SK-N-SH (cell line): ENCODE results near the gene GALNT18. TPM values are rescaled to one million over a fixed set of nuclear protein-coding genes. Genes with fewer than 3 reads are reported as not detected.

Experiments used
- CTCF ChIA-PET: fragments of 300-600, 350-600 bp; formaldehyde crosslinking; extraction: SDS; loops from one replicate; lab custom pipeline; 2021; lab: Yijun Ruan, JAX
- POLR2A ChIA-PET: fragments of 350-600 bp; sonication (Branson Sonifier 250); formaldehyde crosslinking; extraction: SDS; loops from one replicate; lab custom pipeline; 2020; ENCODE audit warnings: antibody characterized with exemption, inconsistent platforms; lab: Yijun Ruan, JAX
- DNase-seq: peaks from one replicate; pipeline ENCODE4 v3.0.0; 2012
- H2AFZ ChIP-seq: fragments of 200-600 bp; sonication (generic); 2 replicates; pipeline ENCODE4 v1.8.1; 2016; ENCODE audit warnings: antibody characterized with exemption, mild to moderate bottlenecking, low read depth
- H3F3A ChIP-seq: fragments of 200-600 bp; sonication (generic); replicated peaks from 2 replicates; pipeline ENCODE3; 2016; ENCODE audit warnings: antibody characterized with exemption, mild to moderate bottlenecking; ENCODE audit not compliant: insufficient read depth
- H3K27ac ChIP-seq, 2 experiments: fragments of 200-500 bp in 1 of 2; fragments of 200-600 bp in 1 of 2; sonication (Bioruptor generic) in 1 of 2; sonication (generic), shearing (Covaris generic) in 1 of 2; 2 replicates each; pipeline versions ENCODE4 v1.5.1 to v1.6.1; 2014 to 2016; ENCODE audit warnings: low read depth in 2 of 2, inconsistent platforms in 1 of 2, low read length in 1 of 2, mild to moderate bottlenecking in 1 of 2, mixed read lengths in 1 of 2
- H3K27me3 ChIP-seq: fragments of 200-600 bp; sonication (generic), shearing (Covaris generic); 2 replicates; pipeline ENCODE4 v1.6.1; 2016; ENCODE audit warnings: mixed run types; ENCODE audit not compliant: insufficient read depth
- H3K36me3 ChIP-seq, 2 experiments: fragments of 200-500 bp in 1 of 2; fragments of 200-600 bp in 1 of 2; sonication (Bioruptor generic) in 1 of 2; sonication (generic) in 1 of 2; replicated peaks in 1 of 2; 2 replicates each; pipeline versions ENCODE3 to v1.5.1; 2014 to 2016; ENCODE audit warnings: low read length in 1 of 2, mild to moderate bottlenecking in 1 of 2; ENCODE audit not compliant: insufficient read depth in 2 of 2, control insufficient read depth in 1 of 2
- H3K4me1 ChIP-seq, 2 experiments: fragments of 200-500 bp in 1 of 2; fragments of 200-600 bp in 1 of 2; sonication (Bioruptor generic) in 1 of 2; sonication (generic), shearing (Covaris generic) in 1 of 2; 2 replicates each; pipeline versions ENCODE4 v1.5.1 to v1.6.1; 2014 to 2016; ENCODE audit warnings: low read depth in 1 of 2, low read length in 1 of 2, mixed run types in 1 of 2; ENCODE audit not compliant: insufficient read depth in 2 of 2, control insufficient read depth in 1 of 2
- H3K4me2 ChIP-seq: fragments of 200-600 bp; sonication (generic), shearing (Covaris generic); 2 replicates; pipeline ENCODE4 v1.6.1; 2017; ENCODE audit warnings: mixed run types
- H3K4me3 ChIP-seq, 2 experiments: fragments of 200-500 bp in 1 of 2; fragments of 200-600 bp in 1 of 2; sonication (Bioruptor generic) in 1 of 2; sonication (generic), shearing (Covaris generic) in 1 of 2; 2 replicates each; pipeline versions ENCODE4 v1.5.1 to v1.8.1; 2014 to 2016; ENCODE audit warnings: low read depth in 2 of 2, inconsistent platforms in 1 of 2, low read length in 1 of 2, mild to moderate bottlenecking in 1 of 2, mixed read lengths in 1 of 2, moderate library complexity in 1 of 2
- H3K79me2 ChIP-seq: fragments of 200-600 bp; sonication (generic); 2 replicates; pipeline ENCODE4 v1.8.1; 2017; ENCODE audit warnings: mild to moderate bottlenecking; ENCODE audit not compliant: insufficient read depth
- H3K9ac ChIP-seq: fragments of 200-600 bp; sonication (generic); 2 replicates; pipeline ENCODE4 v1.6.1; 2017; ENCODE audit warnings: mixed run types
- H3K9me2 ChIP-seq: fragments of 200-600 bp; sonication (generic); 2 replicates; pipeline ENCODE4 v1.6.1; 2017; ENCODE audit warnings: mixed run types
- H3K9me3 ChIP-seq: fragments of 200-600 bp; sonication (generic); 2 replicates; pipeline ENCODE4 v1.6.1; 2017; ENCODE audit warnings: mixed run types, mild to moderate bottlenecking, moderate library complexity
- H4K20me1 ChIP-seq: fragments of 200-600 bp; sonication (generic); 2 replicates; pipeline ENCODE4 v1.6.1; 2017; ENCODE audit warnings: mild to moderate bottlenecking, mixed run types; ENCODE audit not compliant: insufficient read depth
- CHD2 ChIP-seq: fragments of 150-350 bp; IDR thresholded peaks from 2 replicates; pipeline ENCODE4 v1.6.1; 2018; ENCODE audit warnings: low read length; ENCODE audit not compliant: partially characterized antibody
- ELF1 ChIP-seq: IDR thresholded peaks from 2 replicates; pipeline ENCODE4 v1.4.0; 2012
- EP300 ChIP-seq, 2 experiments: IDR thresholded peaks; 2 replicates each; pipeline versions ENCODE4 v1.4.0 to v1.6.1; 2012; ENCODE audit warnings: borderline replicate concordance in 1 of 2, low read depth in 1 of 2, low read length in 1 of 2
- EZH2phosphoT487 ChIP-seq: fragments of 200-600 bp; sonication (generic); IDR thresholded peaks from 2 replicates; pipeline ENCODE4 v1.6.1; 2017; ENCODE audit warnings: low read depth, mixed run types, mild to moderate bottlenecking, antibody characterized with exemption, moderate library complexity, borderline replicate concordance
- FOSL2 ChIP-seq: IDR thresholded peaks from 2 replicates; pipeline ENCODE4 v1.4.0; 2012; ENCODE audit warnings: low read depth, mild to moderate bottlenecking, moderate library complexity, borderline replicate concordance
- GABPA ChIP-seq: IDR thresholded peaks from 2 replicates; pipeline ENCODE4 v1.4.0; 2012; ENCODE audit warnings: low read depth, mild to moderate bottlenecking
- GATA2 ChIP-seq: sonication (generic); formaldehyde crosslinking; IDR thresholded peaks from 2 replicates; pipeline ENCODE4 v1.5.0; 2020; ENCODE audit warnings: mild to moderate bottlenecking, missing genetic modification reagents
- MAX ChIP-seq: IDR thresholded peaks from 2 replicates; pipeline ENCODE4 v1.4.0; 2012; ENCODE audit warnings: low read depth
- MEF2A ChIP-seq: IDR thresholded peaks from 2 replicates; pipeline ENCODE4 v1.4.0; 2012; ENCODE audit warnings: low read depth, borderline replicate concordance
- MXI1 ChIP-seq: IDR thresholded peaks from 2 replicates; pipeline ENCODE4 v1.6.1; 2012; ENCODE audit warnings: mild to moderate bottlenecking, low read depth, low read length, improper control_type of control experiment
- NFIC ChIP-seq: IDR thresholded peaks from 2 replicates; pipeline ENCODE4 v1.4.0; 2012; ENCODE audit warnings: borderline replicate concordance
- NRF1 ChIP-seq: IDR thresholded peaks from 2 replicates; pipeline ENCODE4 v1.6.1; 2012; ENCODE audit warnings: low read depth, mild to moderate bottlenecking, low read length
- RCOR1 ChIP-seq: fragments of 150-350 bp; IDR thresholded peaks from 2 replicates; pipeline ENCODE4 v1.6.1; 2017; ENCODE audit warnings: antibody characterized with exemption, low read length
- REST ChIP-seq: IDR thresholded peaks from 2 replicates; pipeline ENCODE4 v1.6.1; 2012; ENCODE audit warnings: mild to moderate bottlenecking, low read depth, low read length, moderate library complexity
- SIN3A ChIP-seq: IDR thresholded peaks from 2 replicates; pipeline ENCODE4 v1.6.1; 2012; ENCODE audit warnings: low read depth, mild to moderate bottlenecking, low read length, moderate library complexity, borderline replicate concordance
- TAF1 ChIP-seq: IDR thresholded peaks from 2 replicates; pipeline ENCODE4 v1.6.1; 2012; ENCODE audit warnings: low read depth, mild to moderate bottlenecking, low read length, moderate library complexity, borderline replicate concordance
- USF1 ChIP-seq: IDR thresholded peaks from 2 replicates; pipeline ENCODE4 v1.4.0; 2012; ENCODE audit warnings: low read depth, borderline replicate concordance
- WGBS: methylation state at CpG from one replicate; pipeline ENCODE4 v1.1.6; 2017; ENCODE audit warnings: low lambda C conversion rate; 5-methylcytosine and 5-hydroxymethylcytosine counted together
- polyA plus RNA-seq, 3 experiments: library from polyadenylated mRNA; depleted of rRNA; stranded (reverse); fragments of >200 nt; gene quantifications; 2 replicates each; pipeline ENCODE4 v1.2.3, GENCODE V29; 2012

The GALNT18 gene
- polyA plus RNA-seq, 1 of the 3 experiments (the other 2 are of a cell fraction), result 0.64 TPM

GRCh38 chr11:11316651-11317230 lies 305.1 kb downstream of the GALNT18 start:
- CTCF ChIA-PET, result no interaction called here
- Histone ChIP-seq H3K79me2 (no peaks in the 10 kb centered on the region), H3K27ac (no peak overlapping the region), H3K4me2 (no peak overlapping the region), H3K4me1 (no peaks in the 10 kb centered on the region), H2AFZ (no peak overlapping the region), H3K9ac (no peak overlapping the region), H3K4me3 (no peak overlapping the region), H4K20me1 (no peaks in the 10 kb centered on the region), H3K9me3 (no peaks in the 10 kb centered on the region), H3F3A (no peaks in the 10 kb centered on the region), H3K9me2 (no peaks in the 10 kb centered on the region), H3K27me3 (no peaks in the 10 kb centered on the region), H3K36me3 (no peaks in the 10 kb centered on the region)
- 58% methylated on average over 3 of the region's 3 CpGs for WGBS
- POLR2A ChIA-PET, result no interaction called here
- TF ChIP-seq RCOR1 (no peak), MAX (no peak), GATA2 (CRISPR knock-in tag) (no peak), CHD2 (no peak), ELF1 (no peak), NFIC (no peak), SIN3A (no peak), EZH2phosphoT487 (no peak), FOSL2 (no peak), TAF1 (no peak), NRF1 (no peak), GABPA (no peak), EP300 (IDR thresholded peaks at IDR 0.05; ENCODE audit: borderline replicate concordance in 1 of 2, low read depth in 1 of 2, low read length in 1 of 2) (no peak), MEF2A (no peak), USF1 (no peak), MXI1 (no peak)
- no peak for DNase-seq

GRCh38 chr11:11313902-11314692 lies 307.7 kb downstream of the GALNT18 start:
- H2AFZ ChIP-seq, result no peak overlapping the region
- no peak overlapping the region for H3K27ac ChIP-seq
- no peaks in the 10 kb centered on the region; a peak in 1 of 4 replicates for H3K4me1 ChIP-seq
- H3K27me3 ChIP-seq, result no peaks in the 10 kb centered on the region
- ChIA-PET POLR2A (no interaction called here), CTCF (interaction anchor here (1.3 to 2.0 kb wide), 2 partner anchors 18 to 474 kb away, joined by 4 to 5 read pairs; no protein-coding TSS in a partner anchor)
- H3K79me2 ChIP-seq, result no peaks in the 10 kb centered on the region
- no peak for DNase-seq
- TF ChIP-seq REST, result no peak
- H3K9me2 ChIP-seq, result no peaks in the 10 kb centered on the region
- no peak overlapping the region for H3K9ac ChIP-seq
- H3K4me2 ChIP-seq, result no peak overlapping the region
- WGBS, result 53% methylated on average over 6 of the region's 6 CpGs
- H3K36me3 ChIP-seq, result no peaks in the 10 kb centered on the region
- H4K20me1 ChIP-seq, result no peaks in the 10 kb centered on the region
- H3K4me3 ChIP-seq, result no peak overlapping the region
- H3F3A ChIP-seq, result no peaks in the 10 kb centered on the region
- no peaks in the 10 kb centered on the region for H3K9me3 ChIP-seq
